Measurements from ENCODE around the gene SYNE1. TPM values are rescaled to one million over a fixed set of nuclear protein-coding genes. Genes with fewer than 3 reads are reported as not detected.

SYNE1 gene
- total RNA-seq, 6 donors from 2014 or later, result 160 to 859 (median 490) TPM

DNA sequence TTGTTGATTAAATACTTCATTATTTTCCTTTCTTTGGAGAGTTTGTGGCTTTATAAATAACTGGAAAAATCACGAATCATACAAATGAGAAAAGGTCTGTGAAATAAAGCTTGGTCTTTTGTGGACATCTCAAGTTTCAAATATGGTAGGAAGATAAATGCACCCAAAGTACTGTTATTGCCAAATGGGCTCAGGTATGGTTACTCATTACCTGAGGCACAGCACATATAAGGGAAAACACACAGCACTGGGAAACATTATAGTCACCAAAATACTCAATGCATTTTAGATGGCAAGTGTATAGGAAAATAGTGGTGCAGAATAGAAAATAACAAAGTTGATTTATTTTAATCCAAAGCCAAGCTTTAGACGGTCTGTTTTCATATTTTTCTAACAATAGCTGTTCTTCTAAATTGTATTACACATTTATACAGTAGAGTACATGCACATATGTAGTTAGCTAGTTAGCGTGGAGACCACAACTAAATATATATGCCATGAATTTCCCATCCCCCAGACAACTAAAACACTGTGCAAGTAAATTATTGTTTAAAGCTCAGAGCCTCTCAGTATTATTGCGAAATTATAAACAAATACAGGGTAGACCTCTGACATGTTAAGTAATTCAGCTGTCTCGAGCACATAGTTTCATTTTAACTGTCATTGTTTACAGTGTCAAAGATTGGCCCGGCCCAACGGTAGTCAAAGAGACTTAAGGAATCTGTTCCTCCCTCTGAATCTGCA, 336.0 kb downstream of the SYNE1 start:
- WGBS, 2 donors, result 14 to 17% methylated on average over 7 of the region's 7 CpGs
- ATAC-seq (ENCODE audit: low FRiP score in 2 of 2) (peak; percentile 70 to 78), DNase-seq (no peak)
- TF ChIP-seq POLR2A (IDR thresholded peaks at IDR 0.05) (no peak), EP300 (IDR thresholded peaks at IDR 0.05) (peak in 1 of 4 donors; percentile 15)
- Histone ChIP-seq H3K27me3 (no peaks in the 10 kb centered on the region), H3K9me3 (no peaks in the 10 kb centered on the region), H3K36me3 (peaks cover 0 to 37% (median 12%) of the 10 kb centered on the region in 4 donors), H3K4me1 (peaks cover 21 to 35% (median 28%) of the 10 kb centered on the region in 4 donors), H3K27ac (peak overlapping the region; percentile 77 to 86 (median 84)), H3K4me3 (peak overlapping the region; percentile 36 to 67 (median 54))

DNA sequence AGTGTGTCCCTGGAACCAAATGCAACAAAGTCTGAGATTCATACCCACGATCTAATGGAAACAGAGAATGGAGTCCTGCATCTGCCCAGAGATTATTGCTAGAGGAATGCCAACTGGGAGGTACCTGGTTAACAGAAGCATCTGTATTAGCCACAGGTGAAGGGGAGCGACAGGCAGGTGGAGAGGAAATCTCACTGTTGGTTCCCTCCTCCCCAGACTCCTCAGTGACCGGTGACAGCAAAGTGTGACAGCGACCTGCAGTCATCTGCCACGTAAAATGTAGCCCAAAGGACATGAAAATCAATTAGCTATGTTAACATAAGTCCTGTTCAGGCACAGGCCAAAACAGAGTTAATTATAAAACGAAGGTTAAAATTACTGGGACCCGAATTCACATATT, 336.6 kb downstream of the SYNE1 start:
- H3K27me3 ChIP-seq, result no peaks in the 10 kb centered on the region
- ATAC-seq (ENCODE audit: low FRiP score in 2 of 2) (no peak), DNase-seq (no peak)
- peak overlapping the region in 2 of 4 donors; percentile 59 to 67 for H3K4me3 ChIP-seq
- 76 to 84% methylated on average over 7 of the region's 7 CpGs for WGBS, 2 donors
- peak overlapping the region in 3 of 4 donors; percentile 24 to 86 (median 82) for H3K27ac ChIP-seq
- peaks cover 21 to 36% (median 28%) of the 10 kb centered on the region in 4 donors for H3K4me1 ChIP-seq
- H3K9me3 ChIP-seq, result no peaks in the 10 kb centered on the region
- peaks cover 0 to 41% (median 9%) of the 10 kb centered on the region in 4 donors for H3K36me3 ChIP-seq
- TF ChIP-seq POLR2AphosphoS5 (IDR thresholded peaks at IDR 0.05) (no peak), EP300 (IDR thresholded peaks at IDR 0.05) (no peak), CTCF (IDR thresholded peaks at IDR 0.05) (no peak), POLR2A (IDR thresholded peaks at IDR 0.05) (no peak)

DNA sequence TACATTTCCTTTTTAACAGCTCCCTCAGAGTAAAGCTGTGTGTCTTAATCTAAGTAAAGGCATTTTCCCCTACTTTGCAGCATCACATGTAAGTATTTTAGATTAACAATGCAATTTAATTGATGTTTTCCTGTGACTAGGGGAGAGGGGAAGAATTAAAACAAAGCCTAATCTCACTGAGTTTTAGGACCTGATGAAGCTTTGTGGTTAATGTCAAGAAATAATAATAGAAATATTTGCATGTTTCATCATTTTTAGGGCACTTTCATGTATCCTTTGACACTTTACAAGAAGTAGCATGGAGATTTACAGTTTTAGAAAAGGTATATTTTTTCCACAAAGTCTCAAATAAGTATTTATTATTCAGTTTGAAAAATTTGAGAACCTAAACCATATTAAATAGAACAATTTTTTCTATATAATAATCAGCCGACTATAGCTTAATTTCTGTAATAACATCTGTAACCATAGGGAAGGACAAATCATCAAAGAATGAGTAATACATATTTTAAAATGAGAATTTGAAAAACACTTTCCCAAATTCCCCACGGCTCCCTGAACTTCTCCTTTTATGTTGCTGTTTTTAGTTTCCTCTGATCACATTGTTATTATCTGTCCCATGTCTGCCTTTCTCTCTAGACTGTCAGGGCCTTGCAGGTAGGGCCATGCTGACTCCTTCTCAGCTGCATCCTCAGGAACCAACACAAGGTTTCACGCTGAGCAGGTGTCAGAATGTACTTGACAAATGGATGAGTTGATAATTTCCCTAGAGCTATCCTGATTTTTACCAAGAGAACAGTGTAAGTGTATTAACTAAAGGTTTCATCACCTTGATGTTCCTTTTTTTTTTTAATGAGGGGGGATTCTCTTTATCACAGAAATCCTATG, 338.1 kb downstream of the SYNE1 start:
- H3K27ac ChIP-seq, result no peak overlapping the region

GRCh38 chr6:152298055-152298647, 339.0 kb downstream of the SYNE1 start:
- Histone ChIP-seq H3K27me3 (no peaks in the 10 kb centered on the region), H3K9me3 (no peaks in the 10 kb centered on the region), H3K27ac (no peak overlapping the region), H3K4me3 (no peak overlapping the region), H3K36me3 (peaks cover 10 to 33% (median 15%) of the 10 kb centered on the region in 4 donors), H3K4me1 (peaks cover 21 to 35% (median 28%) of the 10 kb centered on the region in 4 donors)
- DNase-seq (no peak), ATAC-seq (ENCODE audit: low FRiP score in 2 of 2) (no peak)
- 74 to 83% methylated on average over 3 of the region's 3 CpGs for WGBS, 2 donors
- no peak for TF ChIP-seq EP300 (IDR thresholded peaks at IDR 0.05)
- TF ChIP-seq POLR2AphosphoS5 (IDR thresholded peaks at IDR 0.05), result no peak
- TF ChIP-seq CTCF (IDR thresholded peaks at IDR 0.05), result no peak
- TF ChIP-seq POLR2A (IDR thresholded peaks at IDR 0.05), result no peak

More for the DNA sequence above, 338.1 kb downstream of the SYNE1 start:
- Histone ChIP-seq H3K9me3 (no peaks in the 10 kb centered on the region), H3K27me3 (no peaks in the 10 kb centered on the region), H3K4me1 (peaks cover 21 to 35% (median 28%) of the 10 kb centered on the region in 4 donors), H3K36me3 (peaks cover 1 to 28% (median 6%) of the 10 kb centered on the region in 4 donors), H3K4me3 (no peak overlapping the region)
- DNase-seq (no peak), ATAC-seq (ENCODE audit: low FRiP score in 2 of 2) (no peak)
- TF ChIP-seq POLR2AphosphoS5 (IDR thresholded peaks at IDR 0.05), result no peak
- TF ChIP-seq POLR2A (IDR thresholded peaks at IDR 0.05), result no peak
- no peak for TF ChIP-seq CTCF (IDR thresholded peaks at IDR 0.05)
- TF ChIP-seq EP300 (IDR thresholded peaks at IDR 0.05), result no peak
- WGBS, 2 donors, result 55 to 70% methylated on average over 3 of the region's 3 CpGs

All from upper lobe of left lung (tissue), 6 donors.